Measurements from ENCODE around the gene CFAP73.
"Not testable (repeated sequence)": the region's sequence is repeated elsewhere in the genome, so short reads cannot be mapped to it uniquely, and the experiment has no call there.

Gene CFAP73

DNA sequence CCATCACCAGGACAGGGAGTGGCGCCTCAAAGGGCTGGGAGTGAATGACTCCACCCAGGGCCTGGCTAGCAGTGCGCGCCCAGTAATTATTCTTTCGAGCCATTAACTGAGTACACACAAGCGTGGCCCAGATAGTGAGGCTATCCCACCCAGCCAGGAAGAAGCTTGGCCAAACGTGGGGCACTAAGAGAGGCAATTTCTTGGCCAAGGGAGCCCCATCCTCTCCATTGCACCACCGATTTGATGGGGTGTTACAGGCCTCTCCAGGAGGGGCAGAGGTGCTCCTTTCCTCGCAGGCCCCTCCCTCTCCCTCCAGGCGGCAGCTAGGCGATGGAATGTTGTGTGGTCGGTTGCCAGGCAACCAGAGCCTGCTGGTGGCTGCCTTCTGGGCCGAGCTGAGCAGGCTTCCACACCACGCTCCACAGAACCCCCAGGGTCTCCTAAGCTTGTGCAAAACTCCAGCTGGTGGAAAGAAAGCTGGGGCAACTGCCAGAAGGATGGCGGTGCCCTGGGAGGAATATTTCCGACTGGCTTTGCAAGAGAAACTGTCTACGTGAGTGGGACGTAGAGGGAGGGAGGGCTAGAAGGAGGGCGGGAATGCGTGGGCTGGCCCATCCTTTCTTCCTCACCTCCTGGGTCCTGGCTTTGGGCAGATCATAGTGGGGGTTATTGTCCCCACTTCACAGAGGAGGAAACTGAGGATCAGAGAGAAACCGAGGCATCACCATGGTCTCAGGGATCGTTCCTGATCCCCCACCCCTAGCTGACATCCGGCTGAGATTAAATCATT is at the start of gene CFAP73:
CFAP73 (plus strand) TSS at position 364 of the 790 bp plus-strand sequence; CDS start at position 498, 134 bp downstream.
- DNase-seq (ENCODE audit: low read depth) = no peak

GRCh38 chr12:113099764-113100163 is 49.8 kb upstream of the CFAP73 start:
- DNase-seq (ENCODE audit: low read depth) = no peak

GRCh38 chr12:113101751-113102150 is 47.8 kb upstream of the CFAP73 start:
- DNase-seq (ENCODE audit: low read depth) = no peak

GRCh38 chr12:113102811-113103210 is 46.7 kb upstream of the CFAP73 start:
- no peak for DNase-seq (ENCODE audit: low read depth)

DNA sequence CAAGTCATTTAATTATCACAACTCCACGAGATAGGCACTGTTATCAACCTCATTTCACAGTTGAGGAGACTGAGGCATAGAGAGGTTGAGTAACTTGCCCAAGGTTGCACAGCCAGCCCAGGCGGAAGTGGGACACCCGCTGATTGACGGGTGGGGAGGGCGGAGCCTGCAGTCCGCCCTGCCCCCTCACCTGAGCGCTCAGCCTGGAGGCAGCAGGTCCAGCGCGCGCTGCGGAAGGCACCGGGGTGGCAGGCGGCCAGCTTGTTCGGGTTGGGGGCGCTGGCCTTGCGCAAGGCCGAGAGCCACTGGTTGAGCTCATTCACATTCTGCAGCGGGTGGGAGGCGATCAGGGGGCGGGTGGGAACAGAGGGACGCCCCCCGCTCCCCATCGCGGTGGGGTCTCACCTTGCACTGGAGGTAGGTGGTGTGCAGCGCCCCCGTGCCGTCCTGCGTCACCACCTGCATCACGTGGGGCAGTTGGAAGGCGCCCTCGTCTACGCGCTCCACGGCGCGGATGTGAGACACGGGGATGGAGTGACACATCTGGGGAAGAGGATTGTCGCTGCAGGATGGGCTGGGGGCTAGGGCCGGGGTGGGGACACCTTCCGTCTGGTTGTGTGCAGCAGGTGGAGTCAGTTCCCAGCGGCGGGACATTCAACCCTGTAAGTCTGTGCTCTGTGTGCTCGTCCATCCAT is 45.6 kb upstream of the CFAP73 start:
- DNase-seq (ENCODE audit: low read depth) = no peak

DNA sequence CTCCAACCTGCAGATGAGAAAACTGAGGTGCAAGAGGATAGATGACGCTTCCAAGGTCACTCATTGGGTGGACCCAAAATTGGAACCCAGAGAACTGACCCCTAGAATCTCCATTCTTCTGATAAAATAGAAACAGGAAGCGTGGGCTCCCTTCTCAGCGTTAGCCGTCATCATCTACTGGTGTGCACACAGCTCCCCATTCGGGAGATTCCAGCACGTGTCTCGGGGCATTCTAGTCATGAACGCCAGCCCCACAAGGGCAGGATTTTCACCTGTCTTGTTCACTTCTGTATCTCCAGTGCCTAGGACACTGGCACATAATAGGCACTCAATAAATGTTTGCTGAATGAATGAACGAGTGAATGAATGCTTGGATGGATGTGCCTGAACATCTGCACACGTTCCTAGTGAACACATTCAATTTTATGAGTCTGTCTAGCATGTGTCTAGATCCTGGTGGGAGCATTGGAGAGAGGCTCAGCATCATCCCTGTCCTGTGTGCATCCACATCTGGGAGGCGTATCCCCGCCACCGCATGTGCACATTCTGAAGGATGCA is 44.5 kb upstream of the CFAP73 start:
- DNase-seq (ENCODE audit: low read depth) = no peak

GRCh38 chr12:113105606-113106271 is 43.8 kb upstream of the CFAP73 start:
- DNase-seq (ENCODE audit: low read depth) = no peak

- DNase-seq (ENCODE audit: low read depth) = no peak
Measured at GRCh38 chr12:113106361-113106760, 43.2 kb upstream of the CFAP73 start.

DNA sequence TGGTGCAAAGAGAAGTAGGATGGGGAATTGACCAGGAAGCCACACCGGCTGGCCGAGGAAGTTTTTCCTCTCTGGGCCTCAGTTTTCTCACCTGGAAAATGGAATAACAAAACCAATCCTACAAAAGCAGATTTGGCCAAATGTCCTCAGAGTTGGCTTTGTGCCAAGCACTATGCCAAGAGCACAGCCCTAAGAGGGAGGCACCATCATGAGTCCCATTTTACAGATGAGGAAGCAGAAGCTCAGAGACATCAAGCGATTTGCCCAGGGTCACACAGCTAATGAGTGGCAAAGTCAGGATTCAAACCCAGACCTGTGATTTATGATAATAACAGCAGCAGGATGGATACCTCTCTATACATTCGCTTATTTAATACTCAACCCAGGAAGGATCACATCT is 41.2 kb upstream of the CFAP73 start:
- DNase-seq (ENCODE audit: low read depth) = no peak

DNA sequence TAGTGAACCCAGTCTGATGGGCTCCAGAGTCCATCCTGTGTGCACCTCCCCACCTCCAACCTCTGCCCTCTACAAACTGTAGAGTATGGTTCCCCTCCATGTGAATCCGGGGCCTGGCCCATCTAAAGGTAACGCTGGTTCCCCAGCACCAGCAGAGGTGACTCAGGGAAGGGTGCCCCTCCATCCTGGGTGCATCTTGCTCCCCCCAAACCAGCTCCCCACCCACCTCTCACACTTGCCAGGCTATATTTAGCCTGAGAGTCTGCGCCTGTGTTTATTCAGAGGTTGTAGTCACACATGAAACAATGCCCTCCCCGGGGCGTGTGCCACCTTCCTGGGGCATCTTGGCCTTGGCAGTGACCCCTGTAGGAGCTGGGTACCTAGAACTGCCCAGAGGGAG is 40.2 kb upstream of the CFAP73 start:
- DNase-seq (ENCODE audit: low read depth) = no peak

DNA sequence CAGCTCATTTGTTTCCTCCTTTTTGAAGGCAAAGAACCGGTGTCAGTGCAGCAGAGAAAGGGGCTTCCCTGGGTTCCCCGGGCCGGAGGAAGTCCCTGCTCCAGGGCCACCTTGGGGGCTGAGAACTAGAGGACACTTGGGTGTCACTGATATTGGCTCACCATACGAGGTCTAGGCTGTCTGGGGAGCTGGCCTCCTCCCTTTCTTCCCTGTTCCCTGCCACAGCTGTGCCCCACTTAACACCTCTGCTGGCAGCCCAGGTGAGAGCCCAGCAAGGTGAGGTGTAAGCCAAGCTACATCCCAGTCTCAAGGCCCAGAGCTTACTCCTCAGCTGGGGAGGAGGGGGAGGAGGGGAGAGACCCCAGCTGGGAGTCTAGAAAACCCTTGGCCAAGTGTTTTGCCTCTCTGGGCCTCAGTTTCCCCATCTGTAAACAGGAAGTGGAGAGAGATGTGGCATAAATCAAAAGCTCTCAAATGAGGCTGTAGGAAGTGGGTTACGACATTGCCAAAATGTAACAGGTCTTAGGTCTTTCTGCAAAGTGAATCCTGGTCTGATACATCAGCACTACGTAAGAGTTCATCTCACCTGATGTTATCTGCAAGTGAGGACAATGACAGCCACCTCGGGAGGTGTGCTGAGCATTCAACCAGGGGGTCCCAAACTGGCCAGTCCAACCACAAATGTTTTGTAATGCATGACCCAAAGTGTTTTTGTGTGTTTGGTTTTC is 39.5 kb upstream of the CFAP73 start:
- no peak for DNase-seq (ENCODE audit: low read depth)

DNA sequence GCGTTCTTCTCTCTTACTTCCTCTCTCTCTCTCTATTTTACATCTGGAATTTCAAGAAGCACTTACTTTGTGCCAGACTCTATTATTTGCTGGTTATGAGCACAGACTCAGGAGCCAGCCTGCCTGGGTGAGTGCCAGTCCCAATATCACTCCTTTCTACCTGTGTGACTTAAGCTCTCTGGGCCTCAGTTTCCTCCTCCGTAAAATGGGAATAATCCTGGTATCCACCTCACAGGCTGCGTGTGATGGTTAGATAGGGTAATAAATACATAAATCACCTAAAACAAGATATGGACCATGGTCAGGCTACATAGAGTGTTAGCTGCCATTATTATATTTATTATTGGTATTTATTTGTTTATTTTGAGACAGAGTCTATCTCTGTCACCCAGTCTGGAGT is 38.3 kb upstream of the CFAP73 start:
- no peak for DNase-seq (ENCODE audit: low read depth)

DNA sequence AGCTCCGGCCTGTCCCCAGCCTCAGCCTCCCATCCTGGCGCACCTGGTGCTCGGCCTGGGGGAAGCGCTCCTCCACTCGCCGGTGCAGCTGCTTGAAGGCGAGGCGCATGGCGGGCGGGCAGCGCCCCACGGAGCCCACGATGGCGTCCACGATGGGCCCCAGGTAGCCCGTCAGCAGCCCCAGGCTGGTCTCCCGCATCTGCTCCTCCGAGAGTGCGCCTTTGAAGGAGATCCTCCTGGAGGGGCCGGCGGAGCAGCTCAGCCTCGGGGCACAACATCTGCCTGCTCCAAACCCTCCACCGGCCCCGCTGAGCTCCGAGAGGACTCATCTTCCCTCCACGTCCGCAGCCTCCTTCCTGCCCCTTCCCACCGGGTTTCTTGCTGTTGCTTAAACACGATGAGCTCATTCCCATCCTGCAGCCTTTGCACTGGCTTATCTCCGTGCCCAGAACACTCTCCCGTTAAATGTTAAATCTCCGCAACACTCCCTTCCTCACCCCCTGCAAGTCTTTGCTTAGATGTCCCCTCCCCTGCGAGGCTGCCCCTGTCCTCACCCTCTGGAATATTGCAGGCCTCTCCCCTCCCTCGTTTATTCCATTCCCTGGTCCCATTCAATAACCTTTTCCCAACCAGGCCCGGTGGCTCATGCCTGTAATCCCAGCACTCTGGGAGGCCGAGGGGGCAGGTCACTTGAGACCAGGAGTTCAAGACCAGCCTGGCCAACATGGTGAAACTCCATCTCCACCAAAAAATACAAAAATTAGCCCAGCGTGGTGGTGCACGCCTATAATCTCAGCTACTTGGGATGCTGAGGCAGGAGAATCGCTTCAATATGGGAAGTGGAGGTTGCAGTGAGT is 37.3 kb upstream of the CFAP73 start:
- DNase-seq (ENCODE audit: low read depth) = no peak

GRCh38 chr12:113113397-113113796 is 36.1 kb upstream of the CFAP73 start:
- DNase-seq (ENCODE audit: low read depth) = no peak

DNA sequence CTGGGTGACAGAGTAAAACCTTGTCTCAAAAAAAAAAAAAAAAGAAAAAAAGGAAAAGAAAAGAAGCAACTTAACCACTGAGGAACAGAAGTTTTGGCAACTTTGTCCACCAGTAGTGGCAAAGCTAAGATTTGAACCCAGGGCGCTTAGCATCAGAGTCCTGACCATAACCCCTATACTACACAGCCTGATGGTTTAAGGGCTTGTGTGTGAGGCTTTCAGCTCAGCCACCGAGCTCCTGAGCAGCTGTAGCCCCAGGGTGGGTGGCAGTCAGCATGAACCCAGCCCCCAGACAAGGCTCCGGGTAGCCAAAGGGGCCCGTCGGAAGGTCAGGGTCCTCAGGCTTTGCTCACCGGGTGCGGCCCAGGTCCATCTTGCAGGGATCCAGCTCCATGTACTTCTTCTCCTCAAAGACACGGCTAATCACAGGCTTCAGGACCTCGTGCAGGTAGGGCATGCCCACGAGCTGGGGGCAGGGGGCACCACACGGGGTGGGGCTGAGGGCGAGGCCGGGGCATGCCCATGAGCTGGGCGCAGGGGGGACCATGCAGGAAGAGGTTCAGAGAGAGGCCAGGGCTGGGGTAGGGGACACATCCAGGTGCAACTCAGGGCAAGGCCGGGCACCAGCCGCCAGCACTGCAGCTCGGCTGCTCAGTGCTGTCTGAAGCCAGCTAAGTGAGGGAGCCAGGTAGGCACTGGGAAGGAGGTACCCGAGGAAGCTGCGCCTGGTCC is 34.9 kb upstream of the CFAP73 start:
- DNase-seq (ENCODE audit: low read depth) = no peak

DNA sequence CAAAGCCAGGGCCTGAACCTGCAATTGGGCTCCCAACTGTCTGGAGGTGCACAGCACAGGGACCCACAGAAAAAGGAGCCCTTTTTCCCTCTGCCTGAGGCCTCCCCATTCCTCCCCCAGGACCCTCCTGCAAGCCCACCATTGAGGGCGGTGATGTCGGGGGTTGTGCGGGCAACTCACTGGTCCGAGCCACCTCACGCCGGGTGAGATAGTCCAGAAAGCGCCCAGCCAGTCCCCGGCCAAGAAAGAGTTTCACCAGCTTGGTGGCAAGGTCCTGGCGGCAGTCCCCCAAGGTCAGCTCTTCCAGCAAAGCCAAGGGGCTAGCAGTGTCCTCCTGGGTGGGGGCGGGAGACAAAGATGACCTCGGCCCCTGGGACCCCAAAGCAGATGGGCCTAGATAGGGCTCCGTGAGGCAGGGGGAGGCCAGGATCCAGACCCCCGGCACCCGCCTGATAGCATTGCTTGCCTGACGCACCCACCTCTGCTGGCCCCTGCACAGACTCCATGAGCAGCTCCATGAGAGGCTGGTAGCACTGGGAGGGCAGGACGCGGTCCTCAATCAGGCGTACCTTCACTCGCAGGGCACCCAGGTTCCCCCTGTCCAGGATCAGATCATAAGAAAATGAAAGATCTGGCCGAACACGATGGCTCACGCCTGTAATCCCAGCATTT is 33.9 kb upstream of the CFAP73 start:
- no peak for DNase-seq (ENCODE audit: low read depth)

DNA sequence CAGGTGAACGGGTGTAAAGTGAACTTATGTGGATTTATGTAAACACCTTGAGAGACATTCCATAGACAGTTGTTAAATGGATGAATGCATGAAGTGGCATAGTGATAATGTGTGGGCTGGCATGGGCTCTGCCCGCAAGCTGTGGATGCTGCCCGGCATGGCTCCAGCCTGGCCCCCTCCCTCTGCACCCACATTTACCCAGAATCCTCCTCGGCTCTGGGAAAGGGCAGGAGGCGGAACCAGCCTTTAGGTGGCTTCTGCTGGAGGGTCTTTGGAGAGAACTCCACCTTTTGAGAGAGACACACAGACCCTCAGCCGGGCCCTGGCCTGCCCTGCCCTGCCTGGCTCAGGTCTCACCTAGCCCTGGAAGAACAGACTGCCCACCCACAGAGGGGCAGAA is 32.6 kb upstream of the CFAP73 start:
- DNase-seq (ENCODE audit: low read depth) = no peak

DNA sequence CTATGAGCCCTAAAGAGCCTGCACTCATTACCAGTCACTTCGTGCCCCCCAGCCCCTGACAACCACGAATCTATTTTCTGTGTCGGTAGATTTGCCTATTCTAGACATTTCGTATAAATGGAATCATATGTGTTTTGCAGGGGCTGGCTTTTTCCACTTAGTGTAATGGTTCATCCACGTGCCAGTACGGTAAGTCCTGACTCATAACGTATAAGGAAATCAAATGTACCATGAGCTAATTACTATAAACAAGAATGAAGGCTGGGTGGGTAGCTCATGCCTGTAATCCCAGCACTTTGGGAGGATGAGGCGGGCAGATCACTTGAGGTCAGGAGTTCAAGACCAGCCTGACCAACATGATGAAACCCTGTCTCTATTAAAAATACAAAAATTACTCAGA is 31.8 kb upstream of the CFAP73 start:
- DNase-seq (ENCODE audit: low read depth) = not testable (repeated sequence)

DNA sequence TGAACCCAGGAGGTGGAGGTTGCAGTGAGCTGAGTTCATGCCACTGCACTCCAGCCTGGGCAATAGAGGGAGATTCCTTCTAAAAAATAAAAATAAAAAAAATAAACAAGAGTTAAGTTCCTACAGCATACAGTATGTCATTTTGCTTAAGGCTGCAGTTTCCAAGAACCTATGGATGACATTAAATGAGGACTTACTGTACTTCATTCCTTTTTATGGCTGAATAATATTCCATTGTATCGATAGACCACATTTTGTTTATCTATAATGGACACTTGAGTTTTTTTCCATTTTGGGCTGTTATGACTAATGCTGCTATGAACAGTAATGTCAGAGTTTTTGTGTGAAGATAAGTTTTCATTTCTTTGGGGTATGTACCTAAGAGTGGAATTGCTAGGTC is 31.4 kb upstream of the CFAP73 start:
- DNase-seq (ENCODE audit: low read depth) = no peak
